PC-3 (cell line): ENCODE data around the gene RAB31.

Experiments
- EZH2 ChIP-seq: fragments of 300-600 bp; sonication (generic); IDR thresholded peaks from one replicate; pipeline ENCODE4 v1.6.1; 2017; ENCODE audit warnings: antibody characterized with exemption, mild to moderate bottlenecking, low read length; ENCODE audit not compliant: unreplicated experiment
- TF ChIP-seq, protein P1 (sequence below): fragments of 300-600 bp; sonication (generic); conservative IDR thresholded peaks from 2 replicates; pipeline ENCODE4 v1.5.1; 2017; ENCODE audit warnings: antibody characterized with exemption, low read depth, mild to moderate bottlenecking, low read length

DNA sequence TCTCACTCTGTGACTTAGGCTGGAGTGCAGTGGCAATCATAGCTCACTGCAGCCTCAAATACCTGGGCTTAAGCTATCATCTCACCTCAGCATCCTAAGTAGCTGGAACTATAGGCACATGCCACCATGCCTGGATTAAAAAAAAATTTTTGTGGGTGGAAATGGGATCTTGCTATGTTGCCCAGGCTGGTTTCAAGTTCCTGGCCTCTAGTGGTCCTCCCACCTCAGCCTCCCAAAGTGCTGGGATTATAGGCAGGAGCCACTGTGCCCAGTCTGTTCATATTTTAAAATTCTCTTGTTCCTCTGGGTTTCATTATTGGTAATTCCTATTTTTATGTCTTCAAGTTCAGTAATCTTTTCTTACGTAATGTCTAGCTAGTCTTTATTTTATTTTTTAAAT lies 25.5 kb upstream of the RAB31 start:
- TF ChIP-seq, protein P1, sequence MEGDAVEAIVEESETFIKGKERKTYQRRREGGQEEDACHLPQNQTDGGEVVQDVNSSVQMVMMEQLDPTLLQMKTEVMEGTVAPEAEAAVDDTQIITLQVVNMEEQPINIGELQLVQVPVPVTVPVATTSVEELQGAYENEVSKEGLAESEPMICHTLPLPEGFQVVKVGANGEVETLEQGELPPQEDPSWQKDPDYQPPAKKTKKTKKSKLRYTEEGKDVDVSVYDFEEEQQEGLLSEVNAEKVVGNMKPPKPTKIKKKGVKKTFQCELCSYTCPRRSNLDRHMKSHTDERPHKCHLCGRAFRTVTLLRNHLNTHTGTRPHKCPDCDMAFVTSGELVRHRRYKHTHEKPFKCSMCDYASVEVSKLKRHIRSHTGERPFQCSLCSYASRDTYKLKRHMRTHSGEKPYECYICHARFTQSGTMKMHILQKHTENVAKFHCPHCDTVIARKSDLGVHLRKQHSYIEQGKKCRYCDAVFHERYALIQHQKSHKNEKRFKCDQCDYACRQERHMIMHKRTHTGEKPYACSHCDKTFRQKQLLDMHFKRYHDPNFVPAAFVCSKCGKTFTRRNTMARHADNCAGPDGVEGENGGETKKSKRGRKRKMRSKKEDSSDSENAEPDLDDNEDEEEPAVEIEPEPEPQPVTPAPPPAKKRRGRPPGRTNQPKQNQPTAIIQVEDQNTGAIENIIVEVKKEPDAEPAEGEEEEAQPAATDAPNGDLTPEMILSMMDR, result no peak
- TF ChIP-seq EZH2, result no peak
